SKM-1 treated with dmso at 0.1 percent for 144 hours (cell line): ENCODE measurements around the gene ZNF84.

Experiments used
- DNase-seq: peaks from one replicate; lab custom pipeline; 2025; ENCODE audit not compliant: unreplicated experiment; lab: John Stamatoyannopoulos, UW

ZNF84 gene

DNA sequence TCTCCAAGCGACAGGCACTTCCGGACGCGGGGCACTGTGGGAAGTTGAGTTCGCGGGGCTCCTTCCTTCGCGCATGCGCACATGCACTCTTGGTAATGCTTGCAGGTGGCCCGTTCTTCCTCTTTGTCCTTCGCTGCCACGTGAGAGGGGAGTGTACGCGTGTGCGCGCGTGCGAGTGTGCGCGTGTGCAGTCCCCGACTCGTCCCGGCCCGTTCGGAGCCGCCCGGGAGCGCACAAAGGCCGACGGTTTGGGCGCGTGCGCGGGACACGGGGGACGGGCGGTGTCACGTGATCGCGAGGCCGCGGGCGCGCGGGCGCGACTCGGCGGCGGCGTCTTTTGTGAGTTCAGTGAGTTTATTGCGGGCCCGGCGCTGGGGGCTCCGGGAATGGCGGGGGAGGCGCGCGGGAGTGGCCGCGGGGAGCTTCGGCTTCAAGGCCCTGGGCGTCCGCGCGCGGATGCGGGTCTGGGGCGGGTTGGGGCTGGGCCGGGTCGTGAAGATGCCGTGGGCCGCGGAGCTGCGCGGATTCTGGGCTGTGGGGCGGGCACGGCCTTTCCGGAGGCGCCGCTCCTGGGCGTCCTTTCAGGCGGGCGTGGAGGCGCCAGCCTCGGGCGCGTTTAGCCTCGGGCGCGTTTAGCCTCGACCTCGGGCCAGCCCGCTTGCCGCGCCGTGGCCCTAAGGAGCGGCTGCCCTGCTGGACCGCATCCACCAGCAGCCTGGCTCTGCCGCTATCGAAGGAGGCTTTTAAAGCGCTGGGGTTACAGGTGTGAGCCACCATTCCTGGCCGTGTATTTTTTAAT, at the start of gene ZNF84:
TSS of gene ZNF84 (plus strand) at position 303 of the 799 bp plus-strand sequence. CDS start 3,959 bp downstream, outside the sequence.
- DNase-seq: peak; percentile 86

DNA sequence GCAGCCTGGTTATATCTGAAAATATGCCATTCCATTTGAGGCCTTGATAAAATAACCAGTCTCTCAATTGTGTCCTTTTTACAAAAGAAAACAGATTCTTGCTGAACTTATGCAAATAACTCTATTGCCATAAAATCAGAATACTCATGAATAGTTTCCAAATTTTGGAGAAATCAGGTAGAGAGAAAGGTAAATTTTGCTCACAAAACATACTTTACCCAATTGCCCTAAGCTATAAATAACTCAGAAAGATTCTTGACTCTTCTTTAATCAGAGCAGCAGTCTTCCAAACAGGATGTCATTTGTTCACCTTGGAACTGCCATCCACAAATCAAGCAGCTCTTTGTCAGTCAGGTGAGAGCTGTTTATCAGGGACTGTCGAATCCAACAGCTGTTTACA, 38.6 kb upstream of the ZNF84 start:
- DNase-seq: no peak

DNA sequence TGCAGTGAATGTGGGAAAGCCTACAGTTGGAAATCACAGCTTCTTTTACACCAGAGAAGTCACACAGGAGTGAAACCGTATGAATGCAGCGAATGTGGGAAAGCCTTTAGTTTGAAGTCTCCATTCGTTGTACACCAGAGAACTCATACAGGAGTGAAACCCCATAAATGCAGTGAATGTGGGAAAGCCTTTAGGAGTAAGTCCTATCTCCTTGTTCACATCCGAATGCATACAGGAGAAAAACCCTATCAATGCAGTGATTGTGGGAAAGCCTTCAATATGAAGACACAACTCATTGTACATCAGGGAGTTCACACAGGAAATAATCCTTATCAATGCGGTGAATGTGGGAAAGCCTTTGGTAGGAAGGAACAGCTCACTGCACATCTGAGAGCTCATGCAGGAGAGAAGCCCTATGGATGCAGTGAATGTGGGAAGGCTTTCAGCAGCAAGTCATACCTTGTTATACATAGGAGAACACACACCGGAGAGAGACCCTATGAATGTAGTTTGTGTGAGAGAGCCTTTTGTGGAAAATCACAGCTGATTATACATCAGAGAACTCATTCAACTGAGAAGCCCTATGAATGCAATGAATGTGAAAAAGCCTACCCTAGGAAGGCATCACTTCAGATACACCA, 26.5 kb upstream of the ZNF84 start:
- DNase-seq: no peak

DNA sequence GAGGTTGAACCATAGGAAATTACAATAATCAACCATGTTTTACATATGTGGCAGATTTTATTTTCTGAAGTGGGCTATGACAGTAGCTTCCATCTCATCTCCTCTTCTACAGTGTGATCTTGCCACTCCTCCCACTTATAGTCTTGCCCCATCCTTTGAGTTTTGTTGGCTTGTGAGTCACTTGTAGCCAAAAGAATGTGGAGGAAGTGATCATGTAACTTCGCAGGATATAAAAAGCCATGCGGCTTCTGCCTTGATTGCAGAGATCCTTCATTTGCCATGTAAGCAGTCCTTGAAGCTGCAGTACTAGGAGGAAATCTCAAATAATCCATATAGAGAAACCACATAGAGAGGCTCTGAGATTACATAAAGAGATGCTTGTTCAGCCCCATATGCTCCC, 13.7 kb upstream of the ZNF84 start:
- DNase-seq: no peak

DNA sequence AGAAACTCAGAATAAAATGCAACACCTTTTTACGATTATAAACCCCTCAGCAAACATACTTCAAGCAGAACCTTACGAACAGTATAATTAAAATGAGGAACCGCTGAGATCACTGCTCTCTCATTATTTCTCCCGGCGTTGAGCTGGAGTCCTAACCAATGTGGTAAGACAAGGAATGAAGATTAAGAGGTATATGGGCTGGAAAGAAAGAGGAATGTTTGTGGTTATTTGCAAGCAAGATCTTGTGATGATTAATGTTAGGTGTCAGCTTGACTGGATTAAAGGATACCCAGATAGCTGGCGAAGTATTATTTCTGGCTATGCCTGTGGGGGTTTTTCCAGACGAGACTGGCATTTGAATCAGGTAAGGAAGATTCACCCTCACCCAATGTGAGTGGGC, 10.3 kb upstream of the ZNF84 start:
- no peak for DNase-seq

DNA sequence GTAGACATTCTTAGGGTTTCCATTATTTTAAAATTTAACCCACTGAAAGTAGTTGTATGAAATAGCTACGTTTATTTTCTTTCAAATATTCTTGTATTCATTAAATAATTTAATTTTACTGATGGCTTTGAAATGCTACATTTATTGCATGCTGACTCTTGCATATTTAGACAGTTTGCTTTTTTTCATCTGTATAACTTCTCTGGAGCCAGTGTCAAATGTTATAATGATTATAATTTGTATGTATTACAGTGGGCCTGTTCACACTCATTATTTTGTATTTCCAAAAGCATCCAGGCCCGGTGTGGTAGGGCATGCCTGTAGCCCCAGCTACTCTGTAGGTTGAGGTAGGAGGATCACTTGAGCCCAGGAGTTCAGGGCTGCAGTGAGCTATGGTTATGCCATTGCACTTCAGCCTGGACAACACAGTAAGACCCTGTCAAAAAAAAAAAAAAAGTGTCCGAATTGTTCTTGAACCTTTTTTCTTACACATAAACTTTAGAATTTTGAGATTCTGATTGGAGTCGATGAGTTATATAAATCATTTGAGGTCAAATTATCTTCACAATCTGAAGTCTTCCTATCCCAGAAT, 905 bp downstream of the ZNF84 start:
- DNase-seq: no peak

DNA sequence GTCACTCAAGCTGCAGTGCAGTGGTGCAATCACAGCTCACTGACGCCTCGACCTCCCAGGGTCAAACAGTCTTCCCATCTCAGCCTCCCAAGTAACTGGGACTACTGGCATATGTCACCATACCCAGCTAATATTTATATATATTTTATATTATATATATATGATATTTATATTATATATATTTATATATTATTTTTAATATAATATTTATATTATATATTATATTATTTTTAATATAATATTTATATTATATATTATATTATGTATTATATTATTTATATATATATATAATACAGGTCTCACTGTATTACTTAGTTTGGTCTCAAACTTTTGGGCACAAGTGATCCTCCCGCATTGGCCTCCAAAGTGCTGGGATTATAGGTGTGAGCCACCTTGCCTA, 9.4 kb downstream of the ZNF84 start:
- no peak for DNase-seq

DNA sequence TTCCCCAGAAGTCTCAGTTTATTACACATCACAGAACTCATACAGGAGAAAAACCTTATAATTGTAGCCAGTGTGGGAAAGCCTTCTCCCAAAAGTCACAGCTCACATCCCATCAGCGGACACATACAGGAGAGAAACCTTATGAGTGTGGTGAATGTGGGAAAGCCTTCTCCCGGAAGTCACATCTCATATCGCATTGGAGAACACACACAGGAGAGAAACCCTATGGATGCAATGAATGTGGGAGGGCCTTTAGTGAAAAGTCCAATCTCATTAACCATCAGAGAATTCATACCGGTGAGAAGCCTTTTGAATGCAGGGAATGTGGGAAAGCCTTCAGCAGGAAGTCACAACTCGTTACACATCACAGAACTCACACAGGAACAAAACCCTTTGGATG, 20.1 kb downstream of the ZNF84 start:
- DNase-seq: no peak

DNA sequence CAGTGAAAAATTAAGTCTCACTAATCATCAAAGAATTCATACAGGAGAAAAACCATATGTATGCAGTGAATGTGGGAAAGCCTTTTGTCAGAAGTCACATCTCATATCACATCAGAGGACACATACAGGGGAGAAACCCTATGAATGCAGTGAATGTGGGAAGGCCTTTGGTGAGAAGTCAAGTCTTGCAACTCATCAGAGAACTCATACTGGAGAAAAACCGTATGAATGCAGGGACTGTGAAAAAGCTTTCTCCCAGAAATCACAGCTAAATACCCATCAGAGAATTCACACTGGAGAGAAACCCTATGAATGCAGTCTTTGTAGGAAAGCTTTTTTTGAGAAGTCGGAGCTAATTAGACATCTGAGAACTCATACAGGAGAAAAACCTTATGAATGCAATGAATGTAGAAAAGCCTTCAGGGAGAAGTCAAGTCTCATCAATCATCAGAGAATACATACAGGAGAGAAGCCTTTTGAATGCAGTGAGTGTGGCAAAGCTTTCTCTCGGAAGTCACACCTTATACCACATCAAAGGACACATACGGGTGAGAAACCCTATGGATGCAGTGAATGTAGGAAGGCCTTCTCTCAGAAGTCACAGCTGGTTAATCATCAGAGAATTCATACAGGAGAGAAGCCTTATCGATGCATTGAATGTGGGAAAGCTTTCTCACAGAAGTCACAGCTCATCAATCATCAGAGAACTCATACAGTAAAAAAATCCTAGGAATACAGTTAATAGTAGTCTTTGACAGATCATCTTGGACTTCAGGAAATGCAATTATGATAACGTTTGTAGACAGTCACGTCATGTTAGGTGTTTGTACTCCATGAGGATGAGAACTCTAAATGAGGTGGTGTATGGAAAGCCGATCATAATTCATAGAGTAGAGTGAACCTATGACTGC, 21.1 kb downstream of the ZNF84 start:
- DNase-seq: no peak

DNA sequence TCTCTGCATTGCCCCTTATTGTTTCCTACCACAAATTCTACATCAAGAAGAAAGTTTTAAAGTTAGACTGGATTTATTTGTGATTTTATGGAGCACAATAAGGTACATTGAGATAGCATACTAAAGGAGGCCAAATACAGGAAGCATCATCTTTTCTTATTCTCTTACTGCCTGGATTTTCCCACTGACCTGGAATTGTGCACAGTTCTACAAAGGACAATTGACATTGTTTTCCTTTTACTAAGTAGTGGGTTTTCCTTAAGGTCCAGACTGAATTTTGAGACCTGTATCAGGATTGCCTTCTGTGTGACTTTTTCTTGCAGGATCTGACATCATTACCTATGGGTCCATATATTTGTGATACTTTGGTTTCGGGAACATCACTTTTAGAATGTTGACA, 24.6 kb downstream of the ZNF84 start:
- no peak for DNase-seq

DNA sequence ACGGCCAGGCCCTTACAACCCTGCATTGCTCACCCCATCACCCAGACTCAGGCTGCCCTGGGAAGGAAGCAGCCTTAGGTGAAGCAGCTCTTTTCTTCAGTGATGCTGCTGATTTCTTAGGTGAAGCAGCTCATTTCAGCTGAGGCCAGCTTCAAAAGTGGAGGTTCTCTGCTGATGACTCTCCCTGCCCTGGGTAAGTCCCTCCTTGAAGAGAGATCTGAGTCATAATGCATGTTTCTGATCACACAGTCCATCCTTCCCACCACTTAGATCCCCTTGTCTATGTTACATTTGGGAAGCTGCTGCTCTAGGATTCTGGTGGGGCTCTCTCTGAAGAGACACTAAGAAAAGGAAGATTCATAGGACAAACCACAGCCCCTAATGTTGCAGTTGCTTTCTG, 26.2 kb downstream of the ZNF84 start:
- DNase-seq: no peak

DNA sequence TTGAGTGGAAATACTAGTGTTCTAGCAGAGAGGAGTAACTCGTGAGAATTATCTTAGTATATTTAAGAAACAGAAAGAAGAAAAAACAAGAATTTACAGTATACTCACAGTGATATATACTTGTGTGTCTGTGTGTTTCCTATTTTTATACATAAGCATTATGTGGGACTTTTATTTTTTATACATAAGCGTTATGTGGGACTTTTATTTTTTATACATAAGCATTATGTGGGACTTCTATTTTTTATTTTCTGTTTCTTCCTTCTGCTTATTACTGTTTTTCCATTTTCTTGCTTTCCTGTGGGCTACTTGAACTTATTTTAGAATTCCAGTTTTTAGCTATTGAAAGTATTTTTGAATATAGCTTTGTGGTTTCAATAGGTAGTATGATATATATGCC, 36.5 kb downstream of the ZNF84 start:
- DNase-seq: no peak

DNA sequence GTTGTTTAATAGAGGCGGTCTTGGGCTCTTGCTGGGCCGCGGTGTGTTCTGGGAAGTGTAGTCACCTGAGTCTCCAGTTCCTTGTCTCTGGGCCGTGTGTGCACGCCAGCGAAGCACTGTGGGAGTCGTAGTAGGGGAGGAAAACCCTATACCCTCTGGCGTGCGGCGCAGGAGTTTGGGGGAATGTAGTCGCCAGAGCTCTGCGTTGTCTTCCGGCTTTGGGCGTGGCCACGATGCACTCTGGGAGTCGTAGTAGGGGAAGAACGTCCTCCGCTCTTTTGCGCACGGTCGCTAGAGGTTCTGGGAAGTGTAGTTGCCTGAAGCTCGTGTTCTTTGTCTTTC, 42.7 kb downstream of the ZNF84 start:
- DNase-seq: peak; percentile 86

DNA sequence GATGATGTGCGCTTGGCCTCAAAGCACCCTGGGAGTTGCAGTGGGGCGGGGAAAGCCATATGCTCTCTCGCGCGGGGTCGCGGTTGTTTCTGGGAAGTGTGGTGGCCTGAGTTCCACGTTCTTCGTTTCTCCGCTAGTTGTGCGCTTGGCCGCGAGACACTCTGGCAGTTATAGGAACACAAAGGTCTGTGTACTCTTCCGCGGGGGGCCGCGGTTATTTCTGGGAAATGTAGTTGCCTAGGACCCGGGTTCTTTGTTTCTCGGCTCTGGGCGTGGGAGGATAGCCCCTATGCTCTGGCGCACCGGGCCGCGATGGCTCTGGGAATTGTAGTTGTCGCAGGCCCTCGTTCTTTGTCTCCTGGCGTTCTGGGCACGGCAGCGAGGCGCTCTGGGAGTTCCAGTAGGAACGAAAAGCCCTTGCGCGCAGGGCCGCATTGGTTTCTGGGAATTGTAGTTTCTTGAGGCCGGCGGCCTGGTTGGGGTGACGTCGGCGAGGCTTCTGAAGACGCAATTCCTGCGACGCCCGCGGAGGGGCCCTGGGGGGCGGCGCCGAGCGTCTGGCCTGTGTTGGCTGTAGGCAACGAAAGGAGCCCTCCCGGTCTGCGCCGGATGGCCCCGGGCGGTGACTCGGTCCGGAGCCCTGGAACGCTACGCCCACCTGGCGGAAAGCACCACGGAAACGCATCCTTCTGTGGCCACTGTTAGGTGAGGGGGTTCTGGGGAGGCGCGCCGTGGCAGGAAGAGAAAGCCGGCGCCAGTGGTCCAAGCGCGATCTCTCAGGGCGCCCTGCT, 43.3 kb downstream of the ZNF84 start, which contains the start of gene ZNF140:
TSS of gene ZNF140 (plus strand) at position 556 of the 791 bp plus-strand sequence. CDS start 398 bp downstream, outside the sequence.
- DNase-seq: peak; percentile 64

DNA sequence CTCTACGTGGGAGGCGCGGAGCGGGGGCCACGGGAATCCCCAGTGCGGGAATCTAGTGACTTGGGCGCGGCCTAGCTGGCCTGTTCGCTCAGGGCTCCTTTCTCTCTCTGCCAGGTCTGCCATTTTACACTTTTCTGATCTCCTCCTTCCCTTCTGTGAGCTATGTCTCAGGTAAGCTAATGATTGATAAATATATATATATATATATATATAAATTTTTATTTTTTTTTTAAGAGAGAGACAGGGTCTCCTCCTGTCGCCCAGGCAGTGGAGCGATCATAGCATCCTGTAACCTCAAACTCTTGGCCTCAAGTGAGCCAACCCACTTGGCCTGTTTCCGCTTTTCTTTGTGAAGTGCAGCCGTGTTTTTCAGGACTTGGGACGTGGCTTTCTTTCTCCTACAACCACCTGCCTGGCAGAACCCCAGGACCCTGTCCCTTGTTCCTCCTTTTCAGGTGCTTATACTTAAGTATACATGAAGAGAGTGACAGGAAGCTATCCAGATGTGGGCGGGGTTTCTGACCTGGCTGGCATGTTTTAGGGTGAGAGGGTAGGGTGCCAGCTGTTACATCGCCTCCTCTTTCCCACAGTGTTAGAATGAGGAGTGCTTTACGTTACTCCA, 44.0 kb downstream of the ZNF84 start:
- no peak for DNase-seq

DNA sequence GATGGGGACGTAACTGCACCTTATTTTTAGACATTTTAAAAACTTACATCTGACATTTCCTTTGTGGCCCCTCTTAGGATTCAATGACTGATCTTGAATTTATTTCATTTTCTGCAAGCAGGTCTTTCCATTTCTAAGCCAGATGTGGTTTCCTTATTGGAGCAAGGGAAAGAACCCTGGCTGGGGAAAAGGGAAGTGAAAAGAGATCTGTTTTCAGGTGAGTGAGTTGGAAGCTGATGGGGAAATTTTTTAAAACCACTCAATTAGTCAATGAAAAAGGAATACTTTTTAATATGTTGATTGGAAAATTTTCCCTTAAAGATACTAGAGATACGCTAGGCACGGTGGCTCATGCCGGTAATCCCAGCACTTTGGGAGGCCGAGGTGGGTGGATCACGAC, 46.0 kb downstream of the ZNF84 start:
- DNase-seq: no peak

DNA sequence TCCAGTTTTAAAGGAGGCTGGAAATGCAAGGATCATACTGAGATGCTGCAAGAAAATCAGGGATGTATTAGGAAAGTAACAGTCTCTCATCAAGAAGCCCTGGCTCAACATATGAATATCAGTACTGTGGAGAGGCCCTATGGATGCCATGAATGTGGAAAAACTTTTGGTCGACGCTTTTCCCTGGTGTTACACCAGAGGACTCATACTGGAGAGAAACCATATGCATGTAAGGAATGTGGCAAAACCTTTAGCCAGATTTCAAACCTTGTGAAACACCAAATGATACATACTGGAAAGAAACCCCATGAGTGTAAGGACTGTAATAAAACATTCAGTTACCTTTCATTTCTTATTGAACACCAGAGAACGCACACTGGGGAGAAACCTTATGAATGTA, 68.3 kb downstream of the ZNF84 start:
- DNase-seq: no peak

DNA sequence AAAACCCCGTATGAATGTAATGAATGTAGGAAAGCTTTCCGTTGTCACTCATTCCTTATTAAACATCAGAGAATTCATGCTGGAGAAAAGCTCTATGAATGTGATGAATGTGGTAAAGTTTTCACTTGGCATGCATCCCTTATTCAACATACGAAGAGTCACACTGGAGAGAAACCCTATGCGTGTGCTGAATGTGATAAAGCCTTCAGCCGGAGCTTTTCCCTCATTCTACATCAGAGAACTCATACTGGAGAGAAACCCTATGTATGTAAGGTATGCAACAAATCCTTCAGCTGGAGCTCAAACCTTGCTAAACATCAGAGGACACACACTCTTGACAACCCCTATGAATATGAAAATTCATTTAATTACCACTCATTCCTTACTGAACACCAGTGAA, 68.9 kb downstream of the ZNF84 start:
- DNase-seq: no peak

DNA sequence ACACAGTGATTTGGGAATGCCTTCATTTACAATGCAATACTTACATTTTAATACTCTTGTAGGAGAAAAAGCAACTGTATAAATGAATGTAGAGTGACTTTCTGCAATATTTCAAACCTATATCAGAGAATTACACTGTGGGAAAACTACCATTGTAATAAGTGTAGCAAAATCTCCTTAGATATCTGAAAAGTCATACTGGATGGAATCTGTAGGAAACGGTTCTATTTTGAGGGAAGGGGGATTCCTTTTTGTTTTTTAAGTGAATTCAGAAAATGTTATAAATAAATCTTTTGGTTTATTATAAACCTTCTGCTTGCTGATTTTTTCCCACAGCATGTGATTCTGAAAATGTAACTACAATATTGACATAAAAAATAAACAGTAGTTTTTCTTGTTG, 69.8 kb downstream of the ZNF84 start:
- no peak for DNase-seq

DNA sequence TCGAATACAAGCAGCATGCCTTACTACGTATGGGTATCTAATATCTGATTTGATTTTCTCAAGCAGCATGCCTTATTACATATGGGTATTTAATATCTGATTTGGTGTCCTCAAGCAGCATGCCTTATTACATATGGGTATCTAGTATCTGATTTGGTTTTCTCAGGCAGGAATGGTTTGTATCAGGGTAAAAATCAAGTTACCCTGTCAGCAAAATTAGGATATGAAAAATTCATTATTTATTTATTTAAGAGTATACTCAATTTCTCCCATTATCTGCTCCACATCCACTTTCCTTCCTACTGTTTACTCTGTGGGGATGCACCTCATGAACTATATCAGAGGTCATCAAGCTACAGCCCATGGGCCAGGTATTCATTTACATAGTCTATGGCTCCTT, 70.8 kb downstream of the ZNF84 start:
- DNase-seq: no peak
